GM19452 (cell line): ENCODE measurements around the gene RFC2.
"Not testable (repeated sequence)": the region's sequence is repeated elsewhere in the genome, so short reads cannot be mapped to it uniquely, and the experiment has no call there.

Experiments used
- ATAC-seq: cut with Tn5 transposase; IDR thresholded peaks from one replicate; pipeline ENCODE4 v1.9.1; 2021; ENCODE audit not compliant: unreplicated experiment

Gene RFC2

GRCh38 chr7:74220229-74220628 is 34.0 kb downstream of the RFC2 start:
- ATAC-seq: no peak

GRCh38 chr7:74219416-74219815 is 34.8 kb downstream of the RFC2 start:
- no peak for ATAC-seq

- ATAC-seq: no peak
Observed at GRCh38 chr7:74218343-74218698, 35.9 kb downstream of the RFC2 start.

- ATAC-seq: no peak
Observed at GRCh38 chr7:74217455-74218342, 36.5 kb downstream of the RFC2 start.

- ATAC-seq: no peak
Observed at GRCh38 chr7:74216361-74216761, 37.8 kb downstream of the RFC2 start.

GRCh38 chr7:74215921-74216320 is 38.3 kb downstream of the RFC2 start:
- ATAC-seq: no peak

GRCh38 chr7:74214816-74215630 is 39.2 kb downstream of the RFC2 start:
- ATAC-seq: no peak

- no peak for ATAC-seq
Observed at GRCh38 chr7:74212661-74213060, 41.5 kb downstream of the RFC2 start.

- ATAC-seq: not testable (repeated sequence)
Observed at GRCh38 chr7:74208241-74208640, 46.0 kb downstream of the RFC2 start.

- ATAC-seq: no peak
Observed at GRCh38 chr7:74207586-74207985, 46.6 kb downstream of the RFC2 start.

GRCh38 chr7:74206589-74207120 is 47.5 kb downstream of the RFC2 start:
- ATAC-seq: no peak

- not testable (repeated sequence) for ATAC-seq
Observed at GRCh38 chr7:74206052-74206451, 48.1 kb downstream of the RFC2 start.

- ATAC-seq: no peak
Observed at GRCh38 chr7:74203956-74204618, 50.1 kb downstream of the RFC2 start.

GRCh38 chr7:74202841-74203556 is 51.2 kb downstream of the RFC2 start:
- ATAC-seq: no peak

GRCh38 chr7:74199551-74200355 is 54.4 kb downstream of the RFC2 start:
- ATAC-seq: no peak

- no peak for ATAC-seq
Observed at GRCh38 chr7:74197449-74198124, 56.6 kb downstream of the RFC2 start.

GRCh38 chr7:74195968-74196654 is 58.1 kb downstream of the RFC2 start:
- not testable (repeated sequence) for ATAC-seq

- not testable (repeated sequence) for ATAC-seq
Observed at GRCh38 chr7:74195139-74195860, 58.9 kb downstream of the RFC2 start.
